PC-3 (cell line): ENCODE data around the gene RSBN1L. TPM values are rescaled to one million over a fixed set of nuclear protein-coding genes. Genes with fewer than 3 reads are reported as not detected.
A peak's percentile ranks its signal among the peaks of the same experiment; 100 is the strongest.

ENCODE experiments used
- ATAC-seq: fragments of 200-7000 bp; cut with Tn5 transposase; 2 replicates; pipeline ENCODE4 v1.9.1; 2020; ENCODE audit warnings: mild to moderate bottlenecking, moderate library complexity
- BruUV-seq: library from RNA; stranded (reverse); fragments of 400-500 nt; replicated peaks from 2 replicates; lab custom pipeline; 2021; lab: Mats Ljungman, UMichigan
- CTCF ChIA-PET: fragments of 300-600 bp; sonication (Branson Sonifier 250); formaldehyde crosslinking; loops from one replicate; lab custom pipeline; 2022; ENCODE audit warnings: antibody characterized with exemption; lab: Charles Lee
- POLR2A ChIA-PET: fragments of 300-600 bp; sonication (Branson Sonifier 250); formaldehyde crosslinking; loops from one replicate; lab custom pipeline; 2022; ENCODE audit warnings: antibody characterized with exemption; ENCODE audit not compliant: unreplicated experiment; lab: Charles Lee
- DNase-seq: peaks from one replicate; pipeline ENCODE4 v3.0.0-alpha.2; 2015
- H2AFZ ChIP-seq: fragments of 300-600 bp; sonication (generic); 2 replicates; pipeline ENCODE4 v1.6.0; 2016; ENCODE audit warnings: antibody characterized with exemption, low read length
- H3F3A ChIP-seq: fragments of 300-600 bp; sonication (generic); one replicate; pipeline ENCODE4 v1.6.0; 2017; ENCODE audit warnings: antibody characterized with exemption, low read length, control low read depth, mild to moderate bottlenecking; ENCODE audit not compliant: unreplicated experiment
- H3K27ac ChIP-seq: fragments of 300-600 bp; sonication (generic); 2 replicates; pipeline ENCODE4 v1.5.1; 2016; ENCODE audit warnings: mild to moderate bottlenecking, low read length
- H3K27me3 ChIP-seq: fragments of 300-600 bp; sonication (generic); 2 replicates; pipeline ENCODE4 v1.6.1; 2016; ENCODE audit warnings: low read length, mixed read lengths
- H3K36me3 ChIP-seq: fragments of 300-600 bp; sonication (generic); 2 replicates; pipeline ENCODE4 v1.6.1; 2016; ENCODE audit warnings: low read depth, mixed run types, low read length, mixed read lengths
- H3K4me1 ChIP-seq: fragments of 300-600 bp; sonication (generic); 2 replicates; pipeline ENCODE4 v1.5.1; 2016; ENCODE audit warnings: low read length; ENCODE audit not compliant: insufficient read depth
- H3K4me2 ChIP-seq: fragments of 300-600 bp; sonication (generic); 2 replicates; pipeline ENCODE4 v1.6.0; 2016; ENCODE audit warnings: low read length
- H3K4me3 ChIP-seq: fragments of 300-600 bp; sonication (generic); 2 replicates; pipeline ENCODE4 v1.5.1; 2016; ENCODE audit warnings: mild to moderate bottlenecking, low read length, mixed read lengths
- H3K79me2 ChIP-seq: fragments of 300-600 bp; sonication (generic); 2 replicates; pipeline ENCODE4 v1.6.1; 2017; ENCODE audit warnings: low read length, mixed read lengths
- H3K9ac ChIP-seq: fragments of 300-600 bp; sonication (generic); 2 replicates; pipeline ENCODE4 v1.6.0; 2016; ENCODE audit warnings: mild to moderate bottlenecking, low read length
- H3K9me2 ChIP-seq: fragments of 300-600 bp; sonication (generic); replicated peaks from 2 replicates; pipeline ENCODE4 v1.6.1; 2016; ENCODE audit warnings: mixed run types, low read length, mixed read lengths
- H3K9me3 ChIP-seq: fragments of 300-600 bp; sonication (generic); 2 replicates; pipeline ENCODE4 v1.6.1; 2016; ENCODE audit warnings: low read length, mixed read lengths
- H4K20me1 ChIP-seq: fragments of 300-600 bp; sonication (generic); 2 replicates; pipeline ENCODE4 v1.6.1; 2016; ENCODE audit warnings: low read length, mixed read lengths
- EZH2 ChIP-seq: fragments of 300-600 bp; sonication (generic); IDR thresholded peaks from one replicate; pipeline ENCODE4 v1.6.1; 2017; ENCODE audit warnings: antibody characterized with exemption, mild to moderate bottlenecking, low read length; ENCODE audit not compliant: unreplicated experiment
- EZH2phosphoT487 ChIP-seq: fragments of 300-600 bp; sonication (generic); IDR thresholded peaks from 2 replicates; pipeline ENCODE4 v1.6.1; 2018; ENCODE audit warnings: mild to moderate bottlenecking, antibody characterized with exemption, low read length, borderline replicate concordance
- intact Hi-C: fragments of 100-400 bp; cut with micrococcal nuclease; formaldehyde crosslinking; loops from 2 replicates; pipeline ENCODE4 v1.9.0; 2023
- total RNA-seq: library from RNA; depleted of rRNA; stranded (reverse); fragments of >200 nt; gene quantifications from 2 replicates; pipeline ENCODE4 v1.2.3, GENCODE V29; 2014
- TF ChIP-seq, protein P1 (sequence below): fragments of 300-600 bp; sonication (generic); conservative IDR thresholded peaks from 2 replicates; pipeline ENCODE4 v1.5.1; 2017; ENCODE audit warnings: antibody characterized with exemption, low read depth, mild to moderate bottlenecking, low read length

Gene RSBN1L
- total RNA-seq, 1 experiment from 2014 or later = 6.9 TPM

DNA sequence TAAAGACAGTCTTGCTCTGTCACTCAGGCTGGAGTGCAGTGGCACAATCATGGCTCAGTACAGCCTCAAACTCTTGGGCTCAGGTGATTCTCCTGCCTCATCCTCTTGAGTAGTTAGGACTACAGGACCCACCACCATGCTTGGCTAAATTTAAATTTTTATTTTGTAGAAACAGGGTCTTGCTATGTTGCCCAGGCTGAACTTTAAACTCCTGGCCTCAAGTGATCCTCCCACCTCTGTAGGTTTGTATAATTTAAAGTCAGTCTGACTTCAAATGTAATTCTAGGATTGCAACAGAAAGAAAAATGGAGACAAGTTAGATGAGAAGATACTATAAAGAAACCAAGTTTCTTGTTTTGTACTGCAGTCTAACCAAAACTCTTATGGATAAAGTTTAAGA is 90.5 kb downstream of the RSBN1L start:
- intact Hi-C loops = no loop called here
- Histone ChIP-seq H3K36me3 (no peaks in the 10 kb centered on the region), H3K4me1 (peaks cover 8% of the 10 kb centered on the region; the same call in 1 of the 2 replicates), H3K9me2 (no peaks in the 10 kb centered on the region), H3K4me2 (no peak overlapping the region), H4K20me1 (no peaks in the 10 kb centered on the region), H3F3A (no peaks in the 10 kb centered on the region), H3K27ac (no peak overlapping the region), H2AFZ (no peak overlapping the region), H3K9ac (no peak overlapping the region), H3K27me3 (no peaks in the 10 kb centered on the region), H3K79me2 (no peaks in the 10 kb centered on the region), H3K4me3 (no peak overlapping the region), H3K9me3 (no peaks in the 10 kb centered on the region)
- DNase-seq (no peak), ATAC-seq (no peak)
- no peak for TF ChIP-seq EZH2
- TF ChIP-seq EZH2phosphoT487 = no peak
- TF ChIP-seq, protein P1, sequence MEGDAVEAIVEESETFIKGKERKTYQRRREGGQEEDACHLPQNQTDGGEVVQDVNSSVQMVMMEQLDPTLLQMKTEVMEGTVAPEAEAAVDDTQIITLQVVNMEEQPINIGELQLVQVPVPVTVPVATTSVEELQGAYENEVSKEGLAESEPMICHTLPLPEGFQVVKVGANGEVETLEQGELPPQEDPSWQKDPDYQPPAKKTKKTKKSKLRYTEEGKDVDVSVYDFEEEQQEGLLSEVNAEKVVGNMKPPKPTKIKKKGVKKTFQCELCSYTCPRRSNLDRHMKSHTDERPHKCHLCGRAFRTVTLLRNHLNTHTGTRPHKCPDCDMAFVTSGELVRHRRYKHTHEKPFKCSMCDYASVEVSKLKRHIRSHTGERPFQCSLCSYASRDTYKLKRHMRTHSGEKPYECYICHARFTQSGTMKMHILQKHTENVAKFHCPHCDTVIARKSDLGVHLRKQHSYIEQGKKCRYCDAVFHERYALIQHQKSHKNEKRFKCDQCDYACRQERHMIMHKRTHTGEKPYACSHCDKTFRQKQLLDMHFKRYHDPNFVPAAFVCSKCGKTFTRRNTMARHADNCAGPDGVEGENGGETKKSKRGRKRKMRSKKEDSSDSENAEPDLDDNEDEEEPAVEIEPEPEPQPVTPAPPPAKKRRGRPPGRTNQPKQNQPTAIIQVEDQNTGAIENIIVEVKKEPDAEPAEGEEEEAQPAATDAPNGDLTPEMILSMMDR = no peak
- CTCF ChIA-PET = no interaction called here
- no TSS peak for BruUV-seq
- POLR2A ChIA-PET = no interaction called here

DNA sequence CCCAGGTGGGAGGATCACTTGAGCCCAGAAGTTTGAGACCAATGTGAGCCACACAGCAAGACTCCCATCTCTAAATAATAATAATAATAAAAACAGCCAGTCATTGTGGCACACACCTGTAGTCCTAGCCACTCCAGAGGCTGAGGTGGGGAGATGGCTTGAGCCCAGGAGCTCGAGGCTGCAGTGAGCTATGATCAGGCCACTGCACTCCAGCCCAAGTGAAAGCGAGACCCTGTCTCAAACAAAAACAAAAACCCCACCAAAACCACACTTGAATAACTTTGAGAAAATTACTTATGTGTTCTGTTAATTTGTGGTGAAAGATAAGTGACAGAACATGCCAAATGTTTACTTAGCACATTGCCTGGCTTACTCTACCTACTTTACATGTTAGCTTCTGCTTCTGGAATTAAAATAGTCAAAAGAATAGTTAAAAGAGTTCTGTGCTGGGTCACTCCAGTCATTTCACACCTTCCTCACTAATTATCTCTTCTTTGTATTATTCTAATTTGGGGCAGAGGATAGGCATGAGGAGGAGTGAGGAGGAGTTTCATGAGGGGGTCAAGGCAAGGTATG is 92.2 kb downstream of the RSBN1L start:
- ATAC-seq (no peak), DNase-seq (no peak)
- no TSS peak for BruUV-seq
- Histone ChIP-seq H3K4me3 (no peak overlapping the region), H3K79me2 (no peaks in the 10 kb centered on the region), H3K9ac (no peak overlapping the region), H3K9me3 (no peaks in the 10 kb centered on the region), H3K36me3 (no peaks in the 10 kb centered on the region), H3F3A (no peaks in the 10 kb centered on the region), H2AFZ (no peak overlapping the region), H3K27ac (no peak overlapping the region), H3K4me1 (peaks cover 8% of the 10 kb centered on the region; the same call in 1 of the 2 replicates), H3K9me2 (no peaks in the 10 kb centered on the region), H3K4me2 (no peak overlapping the region), H3K27me3 (no peaks in the 10 kb centered on the region), H4K20me1 (no peaks in the 10 kb centered on the region)
- intact Hi-C loops = no loop called here
- TF ChIP-seq, protein P1 = no peak
- TF ChIP-seq EZH2phosphoT487 = no peak
- ChIA-PET POLR2A (no interaction called here), CTCF (no interaction called here)

DNA sequence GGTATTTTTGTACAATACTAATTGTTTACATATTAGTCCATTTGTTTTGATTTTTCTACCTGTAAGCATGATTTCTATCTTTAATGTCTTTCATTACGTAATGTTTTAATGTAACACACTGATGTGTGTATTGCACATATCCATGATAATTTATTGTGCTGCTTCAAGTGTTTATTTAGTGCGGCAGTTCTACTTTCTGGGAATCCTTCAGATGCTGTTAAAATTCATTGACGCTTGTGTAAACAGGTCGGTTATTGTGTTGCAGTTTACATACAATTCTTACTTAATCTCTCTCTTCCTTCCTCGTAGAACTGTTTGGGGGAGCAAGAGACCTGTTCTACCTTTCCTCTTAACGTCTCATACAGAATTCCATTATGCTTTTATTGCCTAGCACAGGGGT is 95.1 kb downstream of the RSBN1L start:
- peak overlapping the region; percentile 11; the same call in 1 of the 2 replicates for H3K4me2 ChIP-seq
- peak; percentile 68 for ATAC-seq
- CTCF ChIA-PET = no interaction called here

More for the DNA sequence above, 95.1 kb downstream of the RSBN1L start:
- H3K36me3 ChIP-seq = no peaks in the 10 kb centered on the region
- 0 out of 2 replicates have a peak, but pooled peaks cover 1% of the 10 kb centered on the region for H4K20me1 ChIP-seq
- no peaks in the 10 kb centered on the region for H3K9me3 ChIP-seq
- H3K4me3 ChIP-seq = no peak overlapping the region
- H3K79me2 ChIP-seq = peaks cover 14% of the 10 kb centered on the region
- no peak overlapping the region; the same call in 1 of the 2 replicates for H2AFZ ChIP-seq
- intact Hi-C loops = no loop called here
- TF ChIP-seq EZH2phosphoT487 (no peak), EZH2 (no peak)
- TF ChIP-seq, protein P1 = no peak
- peak; percentile 32 for DNase-seq
- peaks cover 10% of the 10 kb centered on the region; the same call in 1 of the 2 replicates for H3K4me1 ChIP-seq
- no peaks in the 10 kb centered on the region for H3K27me3 ChIP-seq
- H3K27ac ChIP-seq = peak overlapping the region; percentile 8; the same call in 1 of the 2 replicates
- no peak overlapping the region for H3K9ac ChIP-seq
- no peaks in the 10 kb centered on the region for H3F3A ChIP-seq
- POLR2A ChIA-PET = no interaction called here
- H3K9me2 ChIP-seq = no peaks in the 10 kb centered on the region
- BruUV-seq = no TSS peak
